NCI-H1694 (cell line): ENCODE measurements around the gene PPP5C.
"Not testable (repeated sequence)": the region's sequence is repeated elsewhere in the genome, so short reads cannot be mapped to it uniquely, and the experiment has no call there.

Experiments
- DNase-seq: peaks from one replicate; lab custom pipeline; 2025; lab: John Stamatoyannopoulos, UW

PPP5C gene

GRCh38 chr19:46365561-46365960, 18.7 kb downstream of the PPP5C start:
- no peak for DNase-seq

- peak; percentile 81 for DNase-seq
These were observed 19.9 kb downstream of the PPP5C start for GRCh38 chr19:46366620-46367292.

GRCh38 chr19:46367426-46367825, 20.5 kb downstream of the PPP5C start:
- DNase-seq: no peak

- DNase-seq: no peak
These were observed 21.2 kb downstream of the PPP5C start for GRCh38 chr19:46368116-46368515.

GRCh38 chr19:46369817-46370216, 22.9 kb downstream of the PPP5C start:
- no peak for DNase-seq

GRCh38 chr19:46371371-46371901, 24.5 kb downstream of the PPP5C start:
- DNase-seq: no peak

GRCh38 chr19:46372901-46373490, 26.1 kb downstream of the PPP5C start:
- DNase-seq: peak; percentile 57

GRCh38 chr19:46373491-46374359, 26.8 kb downstream of the PPP5C start:
- peak; percentile 97 for DNase-seq

- DNase-seq: no peak
These were observed 27.9 kb downstream of the PPP5C start for GRCh38 chr19:46374536-46375475.

- not testable (repeated sequence) for DNase-seq
These were observed 28.7 kb downstream of the PPP5C start for GRCh38 chr19:46375476-46376067.

GRCh38 chr19:46376241-46377153, 29.6 kb downstream of the PPP5C start:
- no peak for DNase-seq

- peak; percentile 79 for DNase-seq
These were observed 31.4 kb downstream of the PPP5C start for GRCh38 chr19:46378268-46378667.

- no peak for DNase-seq
These were observed 33.8 kb downstream of the PPP5C start for GRCh38 chr19:46380690-46381089.

GRCh38 chr19:46381346-46381745, 34.5 kb downstream of the PPP5C start:
- DNase-seq: no peak

- DNase-seq: no peak
These were observed 35.0 kb downstream of the PPP5C start for GRCh38 chr19:46381756-46382345.

- DNase-seq: no peak
These were observed 36.4 kb downstream of the PPP5C start for GRCh38 chr19:46383171-46383815.

- DNase-seq: no peak
These were observed 37.0 kb downstream of the PPP5C start for GRCh38 chr19:46383846-46384245.

GRCh38 chr19:46384396-46384795, 37.5 kb downstream of the PPP5C start:
- peak; percentile 49 for DNase-seq

GRCh38 chr19:46385636-46386035, 38.7 kb downstream of the PPP5C start:
- no peak for DNase-seq
